Measurements from ENCODE around the gene CPB1.

The CPB1 gene

DNA sequence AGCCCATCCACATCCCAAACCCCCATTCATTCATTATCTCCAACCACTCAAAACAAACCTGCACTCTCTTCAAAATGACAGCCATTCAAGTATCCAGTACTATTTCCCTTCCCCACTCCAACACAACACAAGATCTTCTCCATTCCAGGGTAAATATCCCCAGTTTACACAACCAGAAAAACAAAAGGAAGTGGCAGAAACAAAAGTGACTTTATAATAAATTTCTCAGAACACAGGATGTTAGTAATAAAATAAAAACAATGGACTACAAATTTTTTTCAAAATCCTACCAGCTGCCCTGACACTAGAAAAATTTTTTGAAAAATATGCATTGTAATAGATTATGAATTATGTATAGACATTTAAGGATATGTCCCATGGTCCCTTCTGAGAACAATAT, 51.6 kb downstream of the CPB1 start:
- DNase-seq (ENCODE audit: low read depth): no peak
- H3K4me3 ChIP-seq (ENCODE audit: low read depth, low read length): no peak overlapping the region
- TF ChIP-seq, protein P1, sequence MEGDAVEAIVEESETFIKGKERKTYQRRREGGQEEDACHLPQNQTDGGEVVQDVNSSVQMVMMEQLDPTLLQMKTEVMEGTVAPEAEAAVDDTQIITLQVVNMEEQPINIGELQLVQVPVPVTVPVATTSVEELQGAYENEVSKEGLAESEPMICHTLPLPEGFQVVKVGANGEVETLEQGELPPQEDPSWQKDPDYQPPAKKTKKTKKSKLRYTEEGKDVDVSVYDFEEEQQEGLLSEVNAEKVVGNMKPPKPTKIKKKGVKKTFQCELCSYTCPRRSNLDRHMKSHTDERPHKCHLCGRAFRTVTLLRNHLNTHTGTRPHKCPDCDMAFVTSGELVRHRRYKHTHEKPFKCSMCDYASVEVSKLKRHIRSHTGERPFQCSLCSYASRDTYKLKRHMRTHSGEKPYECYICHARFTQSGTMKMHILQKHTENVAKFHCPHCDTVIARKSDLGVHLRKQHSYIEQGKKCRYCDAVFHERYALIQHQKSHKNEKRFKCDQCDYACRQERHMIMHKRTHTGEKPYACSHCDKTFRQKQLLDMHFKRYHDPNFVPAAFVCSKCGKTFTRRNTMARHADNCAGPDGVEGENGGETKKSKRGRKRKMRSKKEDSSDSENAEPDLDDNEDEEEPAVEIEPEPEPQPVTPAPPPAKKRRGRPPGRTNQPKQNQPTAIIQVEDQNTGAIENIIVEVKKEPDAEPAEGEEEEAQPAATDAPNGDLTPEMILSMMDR (IDR thresholded peaks at IDR 0.05; ENCODE audit: control insufficient read depth, extremely low read depth, insufficient read depth): no peak

DNA sequence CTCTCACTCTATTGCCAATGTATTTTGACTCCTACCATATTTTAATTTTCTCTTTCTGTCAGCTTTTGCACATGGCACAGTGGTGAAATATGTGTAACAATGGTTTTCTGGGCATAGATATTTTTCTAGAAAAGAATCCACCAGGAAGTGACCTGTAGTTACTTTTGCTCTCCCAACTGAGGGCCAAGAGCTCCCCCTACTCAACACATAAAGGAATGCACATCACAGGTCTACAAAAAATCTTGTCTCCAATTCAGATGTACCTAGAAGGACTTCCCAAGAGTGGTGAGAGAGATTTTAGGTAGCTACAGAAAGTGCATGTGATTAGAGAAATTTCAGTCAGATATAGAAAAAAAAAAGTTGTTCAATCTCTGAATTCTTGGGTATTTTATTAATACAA, 53.1 kb downstream of the CPB1 start:
- TF ChIP-seq, protein P1 (IDR thresholded peaks at IDR 0.05; ENCODE audit: control insufficient read depth, extremely low read depth, insufficient read depth): peak; percentile 56
- H3K4me3 ChIP-seq (ENCODE audit: low read depth, low read length): no peak overlapping the region
- DNase-seq (ENCODE audit: low read depth): peak; percentile 8

DNA sequence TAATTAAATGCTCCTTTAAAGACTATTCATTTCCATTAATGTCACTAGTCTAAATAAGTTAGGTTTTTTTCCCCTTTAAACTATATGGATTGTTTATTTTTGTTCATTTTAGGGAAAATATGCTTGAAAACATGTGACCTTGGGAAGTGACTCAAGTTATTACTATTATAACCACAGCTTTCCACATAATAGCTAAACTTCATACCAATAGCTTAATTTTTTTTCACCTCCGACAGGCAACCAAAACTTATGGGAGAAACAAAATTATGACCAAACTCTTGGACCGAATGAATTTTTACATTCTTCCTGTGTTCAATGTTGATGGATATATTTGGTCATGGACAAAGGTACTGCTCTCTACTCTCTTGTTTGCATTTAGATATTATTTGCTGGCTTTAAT, 53.7 kb downstream of the CPB1 start:
- no peak for DNase-seq (ENCODE audit: low read depth)
- no peak overlapping the region for H3K4me3 ChIP-seq (ENCODE audit: low read depth, low read length)
- TF ChIP-seq, protein P1 (IDR thresholded peaks at IDR 0.05; ENCODE audit: control insufficient read depth, extremely low read depth, insufficient read depth): no peak

DNA sequence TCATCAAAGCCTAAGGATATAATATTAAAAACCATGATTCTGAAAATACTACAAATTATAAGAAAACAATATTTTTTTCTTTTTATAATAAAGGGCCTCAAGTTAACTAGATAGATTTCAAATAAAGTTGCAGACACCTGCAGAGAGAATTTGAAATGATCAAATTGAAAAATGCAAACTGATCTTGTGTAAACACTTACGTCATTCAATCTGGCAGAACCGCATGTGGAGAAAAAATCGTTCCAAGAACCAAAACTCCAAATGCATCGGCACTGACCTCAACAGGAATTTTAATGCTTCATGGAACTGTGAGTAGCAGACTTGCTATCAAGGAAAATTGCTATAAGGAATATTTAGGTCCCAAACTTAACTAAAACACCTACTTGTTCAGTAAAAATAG, 54.7 kb downstream of the CPB1 start:
- H3K4me3 ChIP-seq (ENCODE audit: low read depth, low read length): no peak overlapping the region
- peak; percentile 22 for DNase-seq (ENCODE audit: low read depth)
- TF ChIP-seq, protein P1 (IDR thresholded peaks at IDR 0.05; ENCODE audit: control insufficient read depth, extremely low read depth, insufficient read depth): no peak

DNA sequence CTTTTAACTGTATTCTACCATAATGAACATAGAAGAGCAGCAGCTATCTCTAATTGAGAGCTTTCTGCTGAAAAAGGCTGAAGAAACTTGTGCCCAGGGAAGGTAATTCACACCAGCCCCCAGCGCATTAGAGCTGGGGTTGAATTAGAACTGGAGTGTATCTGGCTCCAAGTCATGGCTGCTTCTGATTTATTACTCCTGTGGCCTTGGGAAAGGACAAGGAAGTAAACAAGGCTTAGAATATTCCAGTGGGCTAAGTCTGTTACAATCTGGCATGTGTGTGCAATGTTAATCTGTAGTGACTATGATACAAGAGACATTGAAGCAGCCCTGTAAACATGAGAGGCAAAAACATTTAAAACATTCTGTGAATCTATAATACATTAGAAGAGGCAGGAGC, 55.6 kb downstream of the CPB1 start:
- TF ChIP-seq, protein P1 (IDR thresholded peaks at IDR 0.05; ENCODE audit: control insufficient read depth, extremely low read depth, insufficient read depth): no peak
- no peak overlapping the region for H3K4me3 ChIP-seq (ENCODE audit: low read depth, low read length)
- DNase-seq (ENCODE audit: low read depth): no peak

DNA sequence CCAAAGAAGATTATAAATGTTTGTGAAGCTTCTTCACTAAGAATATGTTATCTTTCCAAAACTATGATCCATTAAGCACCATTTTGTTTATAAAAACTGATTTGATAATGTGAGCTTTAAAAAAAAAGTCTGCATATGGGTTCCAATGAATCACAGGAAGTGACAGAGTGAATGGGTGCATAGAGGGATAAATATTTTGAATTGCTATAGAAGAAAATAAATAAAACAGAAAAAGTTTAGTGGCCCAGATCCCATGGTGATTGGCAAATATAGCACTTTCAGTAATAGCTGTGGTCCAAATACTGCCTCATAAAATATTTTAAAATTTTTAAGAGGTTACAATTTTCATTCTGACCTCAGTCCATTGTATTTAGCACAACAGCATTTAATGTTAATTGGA, 56.6 kb downstream of the CPB1 start:
- no peak overlapping the region for H3K4me3 ChIP-seq (ENCODE audit: low read depth, low read length)
- no peak for DNase-seq (ENCODE audit: low read depth)
- TF ChIP-seq, protein P1 (IDR thresholded peaks at IDR 0.05; ENCODE audit: control insufficient read depth, extremely low read depth, insufficient read depth): no peak

DNA sequence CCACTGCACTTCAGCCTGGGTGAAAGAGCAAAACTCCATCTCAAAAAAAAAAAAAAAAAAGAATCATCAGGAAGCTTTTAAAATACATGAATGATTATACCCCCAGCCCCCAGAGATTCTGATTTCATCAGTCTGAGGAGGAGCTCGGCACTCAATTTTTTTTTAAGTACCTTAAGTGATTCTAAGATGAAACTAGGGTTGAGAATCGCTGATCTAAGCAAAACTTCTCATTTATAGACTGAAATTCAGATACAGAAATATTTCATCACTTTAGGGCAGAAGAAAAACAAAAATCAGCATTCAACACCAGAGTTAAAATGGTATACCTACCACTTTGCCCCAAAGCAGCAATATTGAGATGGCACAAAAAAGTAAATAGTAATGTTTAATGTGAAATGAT, 62.2 kb downstream of the CPB1 start:
- H3K4me3 ChIP-seq (ENCODE audit: low read depth, low read length): no peak overlapping the region
- DNase-seq (ENCODE audit: low read depth): no peak
- TF ChIP-seq, protein P1 (IDR thresholded peaks at IDR 0.05; ENCODE audit: control insufficient read depth, extremely low read depth, insufficient read depth): no peak

Measured in LNCaP clone FGC (cell line).